SW480 (cell line): ENCODE data around the gene STAB2.
A peak's percentile ranks its signal among the peaks of the same experiment; 100 is the strongest.

ENCODE experiments used
- DNase-seq: peaks from one replicate; pipeline ENCODE4 v3.0.0-alpha.2; 2016; ENCODE audit warnings: low spot score

The STAB2 gene

GRCh38 chr12:103586791-103587370 is at the start of gene STAB2:
Gene STAB2, plus strand, starts transcription at chr12:103587273. Its CDS starts 204 bp downstream, at chr12:103587477.
- no peak for DNase-seq

- DNase-seq = no peak
Measured at GRCh38 chr12:103538397-103538796, 48.7 kb upstream of the STAB2 start.

GRCh38 chr12:103540319-103540718 is 46.8 kb upstream of the STAB2 start:
- DNase-seq = no peak

- no peak for DNase-seq
Measured at GRCh38 chr12:103542078-103542477, 45.0 kb upstream of the STAB2 start.

- no peak for DNase-seq
Measured at GRCh38 chr12:103546959-103547358, 40.1 kb upstream of the STAB2 start.

GRCh38 chr12:103547376-103547775 is 39.7 kb upstream of the STAB2 start:
- DNase-seq = no peak

GRCh38 chr12:103547929-103548328 is 39.1 kb upstream of the STAB2 start:
- DNase-seq = no peak

GRCh38 chr12:103548622-103549601 is 38.2 kb upstream of the STAB2 start:
- peak; percentile 59 for DNase-seq

GRCh38 chr12:103556890-103557627 is 30.0 kb upstream of the STAB2 start:
- no peak for DNase-seq

- no peak for DNase-seq
Measured at GRCh38 chr12:103557628-103558010, 29.5 kb upstream of the STAB2 start.

- no peak for DNase-seq
Measured at GRCh38 chr12:103558879-103559278, 28.2 kb upstream of the STAB2 start.

GRCh38 chr12:103560604-103561101 is 26.4 kb upstream of the STAB2 start:
- DNase-seq = peak; percentile 90

GRCh38 chr12:103561174-103561573 is 25.9 kb upstream of the STAB2 start:
- no peak for DNase-seq

GRCh38 chr12:103566398-103566797 is 20.7 kb upstream of the STAB2 start:
- DNase-seq = no peak

GRCh38 chr12:103569278-103569677 is 17.8 kb upstream of the STAB2 start:
- no peak for DNase-seq

GRCh38 chr12:103571286-103571685 is 15.8 kb upstream of the STAB2 start:
- peak; percentile 49 for DNase-seq

- DNase-seq = no peak
Measured at GRCh38 chr12:103572312-103573045, 14.6 kb upstream of the STAB2 start.

- DNase-seq = peak; percentile 3
Measured at GRCh38 chr12:103573185-103573584, 13.9 kb upstream of the STAB2 start.

- no peak for DNase-seq
Measured at GRCh38 chr12:103578926-103579325, 8.1 kb upstream of the STAB2 start.

- no peak for DNase-seq
Measured at GRCh38 chr12:103580026-103580425, 7.0 kb upstream of the STAB2 start.

- DNase-seq = no peak
Measured at GRCh38 chr12:103583008-103583407, 4.1 kb upstream of the STAB2 start.

GRCh38 chr12:103586132-103586531 is 941 bp upstream of the STAB2 start:
- DNase-seq = no peak
